Coronary artery (tissue), 2 donors: ENCODE measurements around the gene CCDC148.

Experiments used
- DNase-seq: peaks from one replicate; pipeline ENCODE4 v3.0.0-alpha.2; 2017; ENCODE audit warnings: low spot score
- H3K27ac ChIP-seq, 2 donors: fragments of 200-600 bp; sonication (generic); one replicate each; pipeline ENCODE4 v1.5.1; 2016 to 2019
- H3K4me3 ChIP-seq: fragments of 200-600 bp; sonication (generic); 2 replicates; pipeline ENCODE4 v1.5.1; 2016; ENCODE audit warnings: mild to moderate bottlenecking, moderate library complexity
- TF ChIP-seq, protein P1 (sequence below): fragments of 200-600 bp; sonication (generic); IDR thresholded peaks from one replicate; pipeline ENCODE4 v1.5.1; 2019; ENCODE audit warnings: antibody characterized with exemption

The CCDC148 gene

DNA sequence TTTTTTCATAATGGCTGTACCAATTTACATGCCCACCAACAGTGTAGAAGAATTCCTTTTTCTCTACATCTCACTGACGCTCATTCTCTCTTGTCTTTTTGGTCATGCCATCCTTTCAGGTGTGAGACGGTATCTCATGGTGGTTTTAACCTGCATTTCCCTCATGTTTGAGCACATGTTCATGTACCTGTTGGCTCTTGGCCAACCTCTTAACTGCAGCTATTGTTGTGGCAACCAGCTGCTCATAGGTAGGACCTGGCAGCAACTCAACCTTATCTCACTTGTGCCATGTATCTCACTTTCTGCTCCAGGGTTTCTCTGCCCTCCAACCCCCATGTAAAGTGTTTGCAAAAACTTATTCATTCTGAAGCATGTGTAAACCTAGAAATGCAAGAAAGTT lies 187.4 kb downstream of the CCDC148 start:
- DNase-seq: no peak
- TF ChIP-seq, protein P1, sequence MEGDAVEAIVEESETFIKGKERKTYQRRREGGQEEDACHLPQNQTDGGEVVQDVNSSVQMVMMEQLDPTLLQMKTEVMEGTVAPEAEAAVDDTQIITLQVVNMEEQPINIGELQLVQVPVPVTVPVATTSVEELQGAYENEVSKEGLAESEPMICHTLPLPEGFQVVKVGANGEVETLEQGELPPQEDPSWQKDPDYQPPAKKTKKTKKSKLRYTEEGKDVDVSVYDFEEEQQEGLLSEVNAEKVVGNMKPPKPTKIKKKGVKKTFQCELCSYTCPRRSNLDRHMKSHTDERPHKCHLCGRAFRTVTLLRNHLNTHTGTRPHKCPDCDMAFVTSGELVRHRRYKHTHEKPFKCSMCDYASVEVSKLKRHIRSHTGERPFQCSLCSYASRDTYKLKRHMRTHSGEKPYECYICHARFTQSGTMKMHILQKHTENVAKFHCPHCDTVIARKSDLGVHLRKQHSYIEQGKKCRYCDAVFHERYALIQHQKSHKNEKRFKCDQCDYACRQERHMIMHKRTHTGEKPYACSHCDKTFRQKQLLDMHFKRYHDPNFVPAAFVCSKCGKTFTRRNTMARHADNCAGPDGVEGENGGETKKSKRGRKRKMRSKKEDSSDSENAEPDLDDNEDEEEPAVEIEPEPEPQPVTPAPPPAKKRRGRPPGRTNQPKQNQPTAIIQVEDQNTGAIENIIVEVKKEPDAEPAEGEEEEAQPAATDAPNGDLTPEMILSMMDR: no peak

DNA sequence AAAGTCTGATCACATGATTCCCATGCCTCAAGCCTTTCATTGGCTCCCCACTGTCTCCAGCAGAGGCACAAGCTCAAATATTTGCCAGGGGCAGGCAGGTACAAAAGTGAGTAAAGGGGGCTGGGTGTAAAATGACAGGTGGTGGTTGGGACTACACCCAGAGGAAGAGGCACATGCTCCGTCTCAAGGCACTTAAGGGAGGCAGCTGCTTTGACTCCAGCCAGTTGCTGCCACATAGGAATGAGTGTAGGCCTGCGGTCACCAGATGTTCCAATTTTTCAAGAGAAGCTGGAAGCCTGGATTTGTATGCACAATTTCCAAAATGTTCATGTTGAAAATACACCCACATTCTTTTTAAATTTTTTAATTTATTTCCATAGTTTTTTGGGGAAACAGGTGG lies 190.4 kb downstream of the CCDC148 start:
- H3K4me3 ChIP-seq: no peak overlapping the region
- H3K27ac ChIP-seq: no peak overlapping the region
- DNase-seq: no peak
- TF ChIP-seq, protein P1: no peak

More for the DNA sequence above, 187.4 kb downstream of the CCDC148 start:
- H3K4me3 ChIP-seq: no peak overlapping the region
- no peak overlapping the region for H3K27ac ChIP-seq

DNA sequence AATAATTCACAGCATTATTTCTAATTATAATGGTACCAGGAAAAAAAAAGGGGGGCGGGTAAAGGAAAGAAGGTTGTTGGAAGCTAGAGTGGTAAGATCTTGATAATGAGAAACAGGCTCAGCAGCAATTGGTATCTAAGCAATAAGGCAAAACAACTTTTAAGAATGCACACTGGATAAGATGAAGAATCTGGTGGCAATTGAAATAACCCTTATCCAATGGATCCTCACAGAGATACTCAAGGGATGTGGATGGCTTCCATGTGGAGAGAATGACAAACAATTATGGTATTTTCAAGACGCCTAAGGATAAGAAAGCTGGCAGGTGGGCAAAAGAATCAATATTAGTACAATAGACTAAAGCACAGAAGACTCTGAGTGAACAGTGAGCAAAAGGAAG lies 201.3 kb downstream of the CCDC148 start:
- no peak for DNase-seq
- H3K4me3 ChIP-seq: no peak overlapping the region
- TF ChIP-seq, protein P1: no peak
- H3K27ac ChIP-seq: no peak overlapping the region

DNA sequence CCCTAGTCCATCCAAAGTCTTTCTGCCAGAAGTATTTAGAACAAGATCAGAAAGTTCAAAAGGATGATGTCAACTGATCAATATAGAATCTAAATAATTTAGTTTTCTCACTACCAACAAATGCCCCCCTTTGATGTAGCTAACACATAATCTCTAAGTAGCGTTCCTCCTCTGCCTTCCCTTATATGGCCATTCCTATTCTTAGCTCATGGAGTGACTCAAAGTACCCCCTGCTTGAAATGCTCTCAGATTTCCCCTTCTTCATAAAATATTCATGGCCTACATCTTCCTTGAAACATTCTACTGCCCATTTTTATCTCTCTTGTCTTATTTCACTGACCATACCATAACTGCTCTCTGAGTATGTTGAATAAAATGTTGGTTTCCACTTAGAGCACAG lies 203.4 kb downstream of the CCDC148 start:
- Histone ChIP-seq H3K27ac (no peak overlapping the region), H3K4me3 (no peak overlapping the region)
- TF ChIP-seq, protein P1: no peak
- DNase-seq: no peak

DNA sequence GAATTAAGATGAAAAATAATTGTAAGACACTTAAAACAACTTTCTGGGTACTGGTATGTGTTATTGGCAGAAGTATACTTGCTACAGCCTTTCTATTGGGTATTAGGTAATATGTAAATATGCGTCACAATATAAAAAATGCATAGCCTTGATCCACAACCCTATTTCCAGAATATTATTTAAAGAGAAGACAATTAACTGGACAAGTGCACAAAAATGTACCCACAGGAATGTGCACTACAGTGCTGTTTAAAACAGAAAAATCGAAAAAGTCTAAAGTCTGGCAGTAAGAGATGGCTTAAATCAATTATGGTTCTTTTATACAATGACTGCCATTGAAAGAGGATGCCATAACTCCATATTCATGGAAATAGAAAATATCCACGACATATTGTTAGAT lies 205.2 kb downstream of the CCDC148 start:
- DNase-seq: no peak
- Histone ChIP-seq H3K27ac (no peak overlapping the region), H3K4me3 (no peak overlapping the region)
- TF ChIP-seq, protein P1: no peak

DNA sequence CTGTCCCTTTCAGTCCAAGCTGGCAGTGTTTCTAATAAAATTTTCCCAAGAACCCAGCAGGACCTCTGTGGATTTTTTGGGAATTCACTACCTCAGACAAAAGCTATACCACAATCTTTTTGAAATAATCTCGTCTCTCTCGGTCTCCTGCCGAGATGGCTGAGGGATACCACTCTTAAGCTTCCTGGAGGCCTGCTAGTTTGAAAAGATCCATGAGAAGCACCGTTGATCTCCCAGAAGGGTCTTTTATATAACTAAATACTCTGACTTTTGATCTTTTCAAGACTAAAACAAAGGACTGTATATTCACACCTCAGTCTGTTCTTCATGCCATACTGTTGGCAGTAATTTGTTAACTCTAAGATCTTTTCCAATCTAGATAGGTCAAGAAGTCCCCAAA lies 213.2 kb downstream of the CCDC148 start:
- no peak overlapping the region for H3K4me3 ChIP-seq
- TF ChIP-seq, protein P1: no peak
- DNase-seq: no peak
- H3K27ac ChIP-seq: no peak overlapping the region

DNA sequence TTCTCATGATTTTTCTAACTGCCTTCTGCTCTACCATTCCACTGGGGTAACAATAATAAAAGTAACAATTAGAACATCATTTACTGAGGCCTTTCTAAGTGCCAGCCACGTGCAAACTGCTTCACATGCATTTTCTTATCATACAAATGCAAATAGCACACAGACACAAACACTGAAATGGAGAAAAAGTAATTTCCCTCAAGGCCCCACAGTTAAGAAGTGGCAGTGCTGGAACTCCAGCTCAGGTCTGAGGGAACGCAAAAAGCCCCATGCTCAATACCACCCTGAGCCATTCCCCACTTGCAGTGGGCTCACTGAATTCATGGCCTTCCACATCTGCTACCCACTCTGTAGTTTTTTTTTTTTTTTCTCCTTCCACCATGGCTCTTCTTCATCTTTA lies 214.3 kb downstream of the CCDC148 start:
- Histone ChIP-seq H3K4me3 (no peak overlapping the region), H3K27ac (no peak overlapping the region)
- no peak for DNase-seq

More for the DNA sequence above, 214.3 kb downstream of the CCDC148 start:
- TF ChIP-seq, protein P1: no peak
